K562 (cell line): ENCODE data around the gene ALOXE3.

Source experiments
- POLR2B ChIP-seq: fragments of 450-650 bp; IDR thresholded peaks from 2 replicates; pipeline ENCODE4 v1.6.1; 2018; ENCODE audit warnings: low read depth; ENCODE audit not compliant: partially characterized antibody
- ZNF644 ChIP-seq: fragments of 200-800 bp; sonication (Bioruptor generic); IDR thresholded peaks from 2 replicates; pipeline ENCODE4 v1.6.1; 2016; ENCODE audit warnings: low read depth, missing genetic modification characterization, missing compliant biosample characterization
- TF ChIP-seq, protein P1 (sequence below): sonication (generic); formaldehyde crosslinking; IDR thresholded peaks from 2 replicates; pipeline ENCODE4 v1.8.1; 2022; ENCODE audit warnings: missing genetic modification reagents
- TF ChIP-seq, protein P2 (sequence below): sonication (generic); formaldehyde crosslinking; IDR thresholded peaks from 2 replicates; pipeline ENCODE4 v1.5.0; 2020; ENCODE audit warnings: missing genetic modification reagents
- TF ChIP-seq, protein P3 (sequence below), 3 experiments: fragments of 200-800 bp in 1 of 3; sonication (Bioruptor generic) in 1 of 3; sonication (generic) in 1 of 3; formaldehyde crosslinking in 1 of 3; IDR thresholded peaks; 2 replicates each; pipeline versions ENCODE4 v1.6.1 to v1.8.0; 2016 to 2022; ENCODE audit warnings: mild to moderate bottlenecking in 2 of 3, missing compliant biosample characterization in 2 of 3, missing genetic modification characterization in 2 of 3, missing genetic modification reagents in 1 of 3
- TF ChIP-seq, protein P4 (sequence below): fragments of 450-650 bp; formaldehyde crosslinking; IDR thresholded peaks from 2 replicates; pipeline ENCODE4 v1.4.0; 2020; ENCODE audit warnings: mild to moderate bottlenecking, mixed read lengths

DNA sequence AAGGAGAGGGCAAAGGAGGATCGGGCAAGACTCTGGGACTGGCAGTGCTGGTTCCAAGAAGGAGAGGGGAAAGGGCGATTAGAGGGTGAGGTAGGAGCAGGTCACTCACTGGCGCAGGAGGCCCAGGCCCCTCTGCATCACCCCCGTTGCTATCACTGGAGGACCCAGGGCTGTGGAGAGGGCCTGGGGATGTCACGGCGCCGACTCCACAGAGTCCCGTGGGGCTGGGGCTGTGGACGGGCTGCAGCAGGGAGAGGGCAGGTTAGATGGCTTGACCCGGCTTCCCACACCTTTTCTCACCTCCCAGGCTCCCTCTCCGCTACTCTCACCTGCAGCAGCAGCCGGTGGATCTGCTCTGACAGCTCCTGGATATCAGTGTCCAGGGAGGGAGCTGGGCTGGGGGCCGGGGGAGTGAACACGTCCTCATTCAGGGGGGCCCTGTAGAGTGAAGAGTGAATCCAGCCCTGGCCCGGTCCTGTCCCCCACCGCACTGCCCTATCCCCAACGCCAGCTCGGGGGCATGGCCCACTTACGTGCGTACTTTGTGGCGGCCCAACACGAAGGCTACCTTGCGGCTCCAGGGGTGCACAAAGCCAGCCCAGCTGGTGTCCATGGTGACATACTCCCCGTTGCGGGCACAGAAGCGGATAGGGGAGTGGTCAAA lies 29.0 kb upstream of the ALOXE3 start:
- TF ChIP-seq, protein P1, sequence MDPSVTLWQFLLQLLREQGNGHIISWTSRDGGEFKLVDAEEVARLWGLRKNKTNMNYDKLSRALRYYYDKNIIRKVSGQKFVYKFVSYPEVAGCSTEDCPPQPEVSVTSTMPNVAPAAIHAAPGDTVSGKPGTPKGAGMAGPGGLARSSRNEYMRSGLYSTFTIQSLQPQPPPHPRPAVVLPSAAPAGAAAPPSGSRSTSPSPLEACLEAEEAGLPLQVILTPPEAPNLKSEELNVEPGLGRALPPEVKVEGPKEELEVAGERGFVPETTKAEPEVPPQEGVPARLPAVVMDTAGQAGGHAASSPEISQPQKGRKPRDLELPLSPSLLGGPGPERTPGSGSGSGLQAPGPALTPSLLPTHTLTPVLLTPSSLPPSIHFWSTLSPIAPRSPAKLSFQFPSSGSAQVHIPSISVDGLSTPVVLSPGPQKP (CRISPR knock-in tag) = no peak
- TF ChIP-seq, protein P2, sequence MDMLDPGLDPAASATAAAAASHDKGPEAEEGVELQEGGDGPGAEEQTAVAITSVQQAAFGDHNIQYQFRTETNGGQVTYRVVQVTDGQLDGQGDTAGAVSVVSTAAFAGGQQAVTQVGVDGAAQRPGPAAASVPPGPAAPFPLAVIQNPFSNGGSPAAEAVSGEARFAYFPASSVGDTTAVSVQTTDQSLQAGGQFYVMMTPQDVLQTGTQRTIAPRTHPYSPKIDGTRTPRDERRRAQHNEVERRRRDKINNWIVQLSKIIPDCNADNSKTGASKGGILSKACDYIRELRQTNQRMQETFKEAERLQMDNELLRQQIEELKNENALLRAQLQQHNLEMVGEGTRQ = no peak
- TF ChIP-seq POLR2B = no peak
- TF ChIP-seq, protein P3, sequence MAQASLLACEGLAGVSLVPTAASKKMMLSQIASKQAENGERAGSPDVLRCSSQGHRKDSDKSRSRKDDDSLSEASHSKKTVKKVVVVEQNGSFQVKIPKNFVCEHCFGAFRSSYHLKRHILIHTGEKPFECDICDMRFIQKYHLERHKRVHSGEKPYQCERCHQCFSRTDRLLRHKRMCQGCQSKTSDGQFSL (CRISPR knock-in tag; IDR thresholded peaks at IDR 0.05) = no peak
- TF ChIP-seq, protein P3 (tag; IDR thresholded peaks at IDR 0.05) = no peak
- TF ChIP-seq, protein P4, sequence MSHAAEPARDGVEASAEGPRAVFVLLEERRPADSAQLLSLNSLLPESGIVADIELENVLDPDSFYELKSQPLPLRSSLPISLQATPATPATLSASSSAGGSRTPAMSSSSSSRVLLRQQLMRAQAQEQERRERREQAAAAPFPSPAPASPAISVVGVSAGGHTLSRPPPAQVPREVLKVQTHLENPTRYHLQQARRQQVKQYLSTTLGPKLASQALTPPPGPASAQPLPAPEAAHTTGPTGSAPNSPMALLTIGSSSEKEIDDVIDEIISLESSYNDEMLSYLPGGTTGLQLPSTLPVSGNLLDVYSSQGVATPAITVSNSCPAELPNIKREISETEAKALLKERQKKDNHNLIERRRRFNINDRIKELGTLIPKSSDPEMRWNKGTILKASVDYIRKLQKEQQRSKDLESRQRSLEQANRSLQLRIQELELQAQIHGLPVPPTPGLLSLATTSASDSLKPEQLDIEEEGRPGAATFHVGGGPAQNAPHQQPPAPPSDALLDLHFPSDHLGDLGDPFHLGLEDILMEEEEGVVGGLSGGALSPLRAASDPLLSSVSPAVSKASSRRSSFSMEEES = no peak
- no peak for TF ChIP-seq ZNF644 (tag)
